HL-60 (cell line): ENCODE results near the gene DHRS9.

ENCODE experiments used
- DNase-seq, 2 experiments: peaks; one replicate each; pipeline ENCODE4 v3.0.0-alpha.2; 2010 to 2020; ENCODE audit warnings: low read depth in 1 of 2, low spot score in 1 of 2
- H3K27ac ChIP-seq: fragments of 250-450 bp; sonication (Bioruptor Pico); replicated peaks from 2 replicates; pipeline ENCODE4 v1.5.1; 2020; ENCODE audit warnings: mild to moderate bottlenecking, moderate library complexity
- H3K27me3 ChIP-seq: fragments of 250-450 bp; sonication (Bioruptor Pico); 2 replicates; pipeline ENCODE4 v1.5.1; 2021; ENCODE audit warnings: mild to moderate bottlenecking, moderate library complexity; ENCODE audit not compliant: insufficient read depth, poor library complexity, severe bottlenecking
- H3K4me3 ChIP-seq: replicated peaks from 2 replicates; pipeline ENCODE4 v1.5.1; 2011; ENCODE audit warnings: mild to moderate bottlenecking, control low read depth, low read length; ENCODE audit not compliant: insufficient read depth
- CTCF ChIP-seq: IDR thresholded peaks from one replicate; pipeline ENCODE4 v1.5.1; 2011; ENCODE audit warnings: low read length, control low read depth, inconsistent platforms; ENCODE audit not compliant: insufficient read depth
- GABPA ChIP-seq: IDR thresholded peaks from 2 replicates; pipeline ENCODE4 v1.6.1; 2012; ENCODE audit warnings: low read depth
- POLR2AphosphoS5 ChIP-seq: IDR thresholded peaks from 2 replicates; pipeline ENCODE4 v1.6.1; 2012; ENCODE audit warnings: low read depth
- REST ChIP-seq: IDR thresholded peaks from 2 replicates; pipeline ENCODE4 v1.6.1; 2012; ENCODE audit warnings: low read depth; ENCODE audit not compliant: insufficient replicate concordance
- SPI1 ChIP-seq: IDR thresholded peaks from 2 replicates; pipeline ENCODE4 v1.6.1; 2012; ENCODE audit warnings: low read depth, mild to moderate bottlenecking, borderline replicate concordance

DHRS9 gene

GRCh38 chr2:169109502-169110409 lies 40.4 kb downstream of the DHRS9 start:
- Histone ChIP-seq H3K4me3 (no peak overlapping the region), H3K27me3 (no peaks in the 10 kb centered on the region), H3K27ac (no peak overlapping the region)

GRCh38 chr2:169110419-169110818 lies 41.1 kb downstream of the DHRS9 start:
- no peak for DNase-seq
- no peak for TF ChIP-seq POLR2AphosphoS5
- TF ChIP-seq SPI1: no peak
- TF ChIP-seq REST: no peak
- no peak for TF ChIP-seq GABPA
- TF ChIP-seq CTCF: no peak
- Histone ChIP-seq H3K27me3 (no peaks in the 10 kb centered on the region), H3K4me3 (no peak overlapping the region), H3K27ac (no peak overlapping the region)

More at GRCh38 chr2:169109502-169110409, 40.4 kb downstream of the DHRS9 start:
- peak; percentile 56 to 80 for DNase-seq
- TF ChIP-seq GABPA (no peak), CTCF (peak; percentile 93), POLR2AphosphoS5 (no peak), SPI1 (no peak)

GRCh38 chr2:169110916-169111315 lies 41.6 kb downstream of the DHRS9 start:
- no peak overlapping the region for H3K27ac ChIP-seq
- H3K27me3 ChIP-seq: no peaks in the 10 kb centered on the region
- TF ChIP-seq CTCF: no peak
- no peak for TF ChIP-seq POLR2AphosphoS5
- no peak for TF ChIP-seq SPI1
- TF ChIP-seq GABPA: no peak
- TF ChIP-seq REST: no peak
- no peak for DNase-seq
- no peak overlapping the region for H3K4me3 ChIP-seq
